ENCODE results near the gene HSD11B1. TPM values are rescaled to one million over a fixed set of nuclear protein-coding genes. Genes with fewer than 3 reads are reported as not detected.
A peak's percentile ranks its signal among the peaks of the same experiment; 100 is the strongest.

Gene HSD11B1
- total RNA-seq, 1 experiment from 2014 or later = 0.72 TPM

DNA sequence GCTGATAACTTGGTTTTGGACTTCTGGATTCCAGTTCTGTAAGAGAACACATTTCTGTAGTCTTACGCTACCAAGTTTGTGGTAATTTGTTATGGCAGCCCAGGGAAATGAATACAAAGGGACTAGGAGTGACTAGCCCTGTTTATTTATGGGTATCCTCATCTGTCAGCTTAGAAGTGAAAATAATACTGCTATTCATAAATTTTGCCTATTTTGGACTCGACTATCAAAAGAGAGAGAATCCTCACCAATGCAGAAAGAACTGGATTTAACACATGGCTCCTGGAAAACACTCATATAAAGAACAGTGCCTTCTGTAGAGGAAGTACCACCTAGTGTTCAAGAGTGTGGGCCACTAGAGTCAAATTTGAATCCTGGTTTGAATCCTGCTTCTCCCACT, 22.6 kb downstream of the HSD11B1 start:
- no peak for DNase-seq (ENCODE audit: low read depth)

- DNase-seq (ENCODE audit: low read depth) = no peak
These were observed 23.1 kb downstream of the HSD11B1 start for GRCh38 chr1:209727785-209728184.

DNA sequence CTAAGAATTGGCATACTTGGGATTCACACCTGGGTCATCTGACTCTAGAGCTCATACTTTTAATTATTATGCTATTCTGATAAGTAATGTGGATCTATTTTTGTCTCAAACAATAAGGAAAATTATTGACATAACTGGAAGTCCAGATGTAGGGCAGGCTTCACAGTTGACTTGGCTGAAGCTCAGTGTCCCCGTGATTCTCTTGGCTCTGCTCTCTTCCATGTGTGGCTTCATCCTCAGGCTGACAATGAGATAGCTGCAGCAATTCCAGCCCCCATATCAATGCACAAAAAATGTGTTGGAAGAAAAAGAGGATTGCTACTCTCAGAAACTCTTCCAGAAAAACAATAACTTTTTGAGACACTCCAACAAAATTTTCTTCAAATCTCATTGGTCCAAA, 23.8 kb downstream of the HSD11B1 start:
- no peak for DNase-seq (ENCODE audit: low read depth)

GRCh38 chr1:209729436-209729835, 24.8 kb downstream of the HSD11B1 start:
- DNase-seq (ENCODE audit: low read depth) = no peak

GRCh38 chr1:209732725-209733124, 28.1 kb downstream of the HSD11B1 start:
- no peak for DNase-seq (ENCODE audit: low read depth)

DNA sequence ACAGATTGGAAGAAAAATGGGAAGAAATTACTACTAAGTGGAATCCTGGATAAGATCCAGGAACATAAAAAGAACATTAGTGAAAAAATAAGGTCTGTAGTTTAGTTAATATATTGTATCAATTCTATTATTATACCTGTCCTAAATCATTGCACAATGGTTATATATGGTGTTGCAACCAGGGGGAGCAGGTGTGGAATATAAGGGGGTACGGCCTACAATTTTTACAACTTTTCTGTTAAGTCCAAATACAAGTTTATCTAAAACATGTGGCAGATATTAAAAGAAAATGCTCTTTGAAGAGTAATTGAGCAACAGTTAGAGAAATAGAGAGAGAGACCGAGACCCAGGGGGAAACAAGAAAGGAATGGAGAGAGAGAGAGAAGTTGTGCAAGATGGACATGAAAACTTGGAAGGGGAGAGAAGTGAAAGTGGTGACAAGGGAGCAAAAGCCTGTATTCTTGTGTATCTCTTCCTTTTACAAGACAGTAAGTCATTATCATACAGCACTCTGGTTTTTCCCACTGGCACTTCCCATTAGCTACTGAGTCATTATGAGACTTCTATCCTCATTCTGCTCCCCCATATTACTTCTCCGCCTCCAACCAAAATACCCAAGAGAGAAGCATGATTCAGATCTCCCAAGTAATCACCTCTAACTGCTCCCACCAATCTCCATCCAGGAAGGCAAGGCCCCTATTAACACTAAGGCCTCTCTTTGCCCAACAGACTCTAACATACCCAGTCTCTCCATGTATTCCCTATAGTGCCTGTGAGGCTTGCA, 29.0 kb downstream of the HSD11B1 start:
- peak; percentile 8 for DNase-seq (ENCODE audit: low read depth)

- no peak for DNase-seq (ENCODE audit: low read depth)
These were observed 32.0 kb downstream of the HSD11B1 start for GRCh38 chr1:209736490-209737117.

DNA sequence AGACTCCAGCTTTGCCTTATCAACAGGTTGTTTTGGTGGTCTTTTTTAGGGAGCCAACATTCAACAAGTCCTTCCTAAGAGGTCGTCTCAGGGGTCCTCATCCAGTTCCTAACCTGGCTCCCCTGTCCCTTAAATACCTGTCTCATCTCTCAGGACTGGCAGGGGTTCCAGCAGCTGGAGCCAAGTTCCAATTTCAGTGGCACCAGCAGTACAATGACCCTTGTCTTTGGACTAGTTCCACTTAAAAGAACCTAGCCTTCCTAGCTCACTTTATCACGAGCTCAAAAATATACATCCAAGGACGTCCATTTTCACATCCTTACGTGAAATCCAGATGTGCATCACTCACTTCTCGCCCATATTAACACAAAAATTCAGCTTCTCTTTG, 32.5 kb downstream of the HSD11B1 start:
- no peak for DNase-seq (ENCODE audit: low read depth)

GRCh38 chr1:209738270-209738669, 33.6 kb downstream of the HSD11B1 start:
- no peak for DNase-seq (ENCODE audit: low read depth)

- DNase-seq (ENCODE audit: low read depth) = no peak
These were observed 36.5 kb downstream of the HSD11B1 start for GRCh38 chr1:209741193-209741592.

DNA sequence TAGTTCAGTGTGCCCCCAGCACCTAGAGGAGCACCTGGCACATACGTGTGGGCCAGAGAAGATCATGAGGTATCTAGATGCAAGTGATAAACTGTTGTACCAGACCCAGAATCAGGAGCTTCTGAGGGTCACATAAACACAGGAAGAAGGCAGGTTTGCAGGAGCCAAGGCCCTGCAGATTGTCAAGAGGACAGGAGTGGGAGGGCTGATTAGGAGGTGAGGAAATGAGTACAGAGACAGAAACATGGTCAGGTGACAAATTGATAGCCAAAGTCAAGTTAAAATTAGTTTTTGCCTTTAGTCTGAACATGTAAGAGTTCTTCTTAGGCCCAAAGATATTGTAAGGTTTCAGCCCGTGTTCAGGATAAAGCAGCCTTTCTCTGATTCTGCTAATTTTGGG, 37.2 kb downstream of the HSD11B1 start:
- DNase-seq (ENCODE audit: low read depth) = no peak

DNA sequence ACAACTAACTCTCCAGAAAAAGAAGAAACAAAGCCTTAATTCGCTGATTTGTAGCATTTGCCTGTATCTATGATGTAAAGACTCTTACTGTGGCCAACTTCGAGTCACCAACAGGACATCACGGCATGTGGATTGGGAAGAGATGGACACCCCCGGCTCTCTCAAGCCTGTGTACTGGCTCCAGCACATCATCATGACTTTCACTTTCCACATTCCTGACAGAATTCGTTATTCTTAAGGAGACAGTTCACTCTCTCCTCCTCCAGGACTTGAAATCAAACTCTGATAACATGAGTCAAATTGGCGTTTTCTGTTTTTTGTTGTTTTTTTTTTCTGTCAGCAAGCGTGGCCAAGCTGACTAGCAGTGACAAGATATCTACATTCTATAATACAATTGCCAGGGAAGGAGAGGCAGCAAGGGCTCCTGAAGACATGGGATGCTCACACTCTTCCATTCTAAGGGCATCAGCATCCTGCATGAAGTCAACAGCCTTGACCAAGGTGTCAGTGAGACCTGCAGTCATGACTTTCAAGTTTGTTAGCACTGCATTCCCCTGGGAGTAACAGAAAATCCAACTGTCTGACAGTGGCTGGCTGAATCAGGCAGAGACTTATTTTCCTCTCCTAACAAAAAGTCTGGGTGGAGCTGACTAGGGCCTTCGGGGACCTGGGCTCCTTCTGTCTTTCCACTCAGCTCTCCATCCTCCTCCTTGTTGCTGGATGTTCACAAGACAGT, 37.9 kb downstream of the HSD11B1 start:
- peak; percentile 54 for DNase-seq (ENCODE audit: low read depth)

DNA sequence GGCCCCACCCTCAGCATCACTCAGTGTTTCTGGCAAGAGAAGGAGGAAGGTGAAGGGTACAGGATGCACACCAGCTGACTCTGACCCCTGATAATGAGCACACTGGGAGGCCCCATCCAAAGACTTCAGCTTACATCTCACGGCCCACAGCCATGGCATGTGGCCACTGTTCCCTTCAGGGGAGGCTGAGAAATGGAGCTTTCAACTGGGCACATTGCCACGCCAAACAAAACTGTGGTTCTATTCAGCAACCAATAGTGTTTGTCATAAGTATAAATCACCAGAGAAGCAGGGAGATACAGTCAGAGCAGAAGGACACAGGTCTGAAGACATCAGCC, 38.5 kb downstream of the HSD11B1 start:
- DNase-seq (ENCODE audit: low read depth) = peak; percentile 78

GRCh38 chr1:209746451-209747165, 42.0 kb downstream of the HSD11B1 start:
- DNase-seq (ENCODE audit: low read depth) = no peak

- peak; percentile 94 for DNase-seq (ENCODE audit: low read depth)
These were observed 43.1 kb downstream of the HSD11B1 start for GRCh38 chr1:209747580-209748262.

GRCh38 chr1:209748620-209749019, 44.0 kb downstream of the HSD11B1 start:
- DNase-seq (ENCODE audit: low read depth) = no peak

GRCh38 chr1:209749205-209749604, 44.6 kb downstream of the HSD11B1 start:
- DNase-seq (ENCODE audit: low read depth) = no peak

GRCh38 chr1:209749670-209750323, 45.2 kb downstream of the HSD11B1 start:
- no peak for DNase-seq (ENCODE audit: low read depth)

- no peak for DNase-seq (ENCODE audit: low read depth)
These were observed 47.1 kb downstream of the HSD11B1 start for GRCh38 chr1:209751627-209752231.

DNA sequence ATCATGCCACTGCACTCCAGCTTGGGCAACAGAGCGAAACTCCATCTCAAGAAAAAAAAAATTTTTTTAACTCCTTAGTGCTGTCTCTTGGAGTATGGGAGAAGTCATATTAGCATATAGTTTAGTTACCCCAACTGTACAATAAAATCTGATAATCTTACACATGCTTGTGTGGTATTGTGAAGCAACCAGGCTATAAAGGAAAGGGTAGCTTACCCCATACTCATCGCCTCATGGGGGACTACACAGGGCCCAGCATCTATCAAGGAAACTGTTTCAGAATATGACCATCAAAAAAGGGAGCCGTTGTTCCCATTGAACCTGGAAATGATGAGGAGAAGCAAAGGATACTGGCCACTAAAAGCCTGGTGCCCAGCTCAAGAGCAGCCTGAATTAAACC, 48.2 kb downstream of the HSD11B1 start:
- no peak for DNase-seq (ENCODE audit: low read depth)

- DNase-seq (ENCODE audit: low read depth) = no peak
These were observed 50.6 kb downstream of the HSD11B1 start for GRCh38 chr1:209755256-209755655.

Data from RPMI7951 (cell line).